ENCODE data around the gene LRRC75B. TPM values are rescaled to one million over a fixed set of nuclear protein-coding genes. Genes with fewer than 3 reads are reported as not detected.

Gene LRRC75B
- total and polyA plus RNA-seq, 2 of the 8 experiments (the other 6 are each of a cell fraction or from before 2014, with no cell fraction given) = 12.2 to 26.6 TPM

- Histone ChIP-seq H3K23ac (ENCODE audit: insufficient read length) (no peak overlapping the region), H3K27ac (ENCODE audit: low read depth, low read length) (no peak overlapping the region), H3K18ac (ENCODE audit: extremely low read depth, low read length) (no peak overlapping the region), H4K5ac (ENCODE audit: insufficient read length, low read depth, low read length) (no peak overlapping the region), H2AFZ (ENCODE audit: low read length) (no peak overlapping the region), H3K4me2 (ENCODE audit: insufficient read depth in 1 of 2, low read depth in 2 of 2, low read length in 2 of 2) (no peak overlapping the region), H3K79me1 (ENCODE audit: low read depth, low read length) (no peaks in the 10 kb centered on the region; the same call in 1 of the 2 replicates), H3K4ac (replicated peaks; ENCODE audit: insufficient read length, low read depth, low read length) (no peak overlapping the region), H2BK5ac (ENCODE audit: low read depth, low read length) (no peak overlapping the region), H3K9me3 (ENCODE audit: insufficient read depth in 2 of 2, low read depth in 1 of 2, low read length in 1 of 2) (no peaks in the 10 kb centered on the region), H2BK15ac (ENCODE audit: low read length) (no peak overlapping the region), H2BK12ac (ENCODE audit: low read depth, low read length) (no peak overlapping the region), H3K36me3 (ENCODE audit: control insufficient read depth in 2 of 4, insufficient read depth in 4 of 4, low read length in 3 of 4) (peaks cover 0 to 5% (median under 1%) of the 10 kb centered on the region in 4 experiments; a peak in 3 of 8 replicates), H2BK120ac (replicated peaks; ENCODE audit: low read depth, low read length) (no peak overlapping the region), H4K20me1 (replicated peaks in 1 of 2; ENCODE audit: control insufficient read depth in 1 of 2, insufficient read depth in 2 of 2, low read length in 2 of 2) (peaks cover 0 to 2% of the 10 kb centered on the region in 2 experiments), H4K91ac (replicated peaks; ENCODE audit: insufficient read length, low read length) (no peak overlapping the region), H4K8ac (ENCODE audit: extremely low read depth, insufficient read depth, low read length) (no peak overlapping the region), H3K9ac (replicated peaks in 1 of 4; ENCODE audit: extremely low read depth in 1 of 4, low read depth in 3 of 4, low read length in 3 of 4) (no peak overlapping the region), H2BK20ac (ENCODE audit: low read length) (no peak overlapping the region), H2AK5ac (ENCODE audit: low read depth, low read length) (no peak overlapping the region), H3K14ac (ENCODE audit: insufficient read length) (no peak overlapping the region), H3K56ac (replicated peaks; ENCODE audit: insufficient read length, low read depth, low read length) (no peak overlapping the region), H3K23me2 (ENCODE audit: low read depth, low read length) (peaks cover 2% of the 10 kb centered on the region; the same call in 1 of the 2 replicates), H3K79me2 (ENCODE audit: control insufficient read depth in 1 of 2, insufficient read depth in 2 of 2, low read length in 2 of 2) (no peaks in the 10 kb centered on the region), H3K4me1 (replicated peaks in 1 of 4; ENCODE audit: control insufficient read depth in 3 of 4, insufficient read depth in 4 of 4, low read length in 3 of 4) (peaks cover 0 to 12% (median 6%) of the 10 kb centered on the region in 4 experiments; a peak in 6 of 7 replicates), H3K27me3 (replicated peaks in 1 of 4; ENCODE audit: control insufficient read depth in 3 of 4, extremely low read depth in 1 of 4, insufficient read depth in 3 of 4, low read length in 3 of 4) (no peaks in the 10 kb centered on the region), H3K4me3 (ENCODE audit: extremely low read depth in 1 of 4, insufficient read depth in 2 of 4, low read depth in 3 of 4, low read length in 4 of 4) (no peak overlapping the region)
- no peak for DNase-seq (ENCODE audit: low read depth in 1 of 2, low spot score in 2 of 2)
- CTCF ChIA-PET (ENCODE audit: partially characterized antibody) = interaction anchor here (1.4 kb wide), 1 partner anchor 11 kb away, joined by 4 read pairs; no protein-coding TSS in a partner anchor
- no peak for FAIRE-seq
- 90% methylated on average over 21 of the region's 21 CpGs; no CpG with 5 or more reads in 1 of the 2 experiments for WGBS, 2 experiments (ENCODE audit: extremely low coverage in 1 of 2, insufficient coverage in 1 of 2, insufficient read length in 1 of 2, insufficient replicate concordance in 2 of 2, low coverage in 1 of 2, low lambda C conversion rate in 2 of 2, missing lambda C conversion rate in 1 of 2)
- POLR2A ChIA-PET (ENCODE audit: partially characterized antibody) = interaction anchor here (1.0 to 1.6 kb wide), 3 partner anchors 9 to 12 kb away, joined by 4 to 8 read pairs (median 6); no protein-coding TSS in a partner anchor
- no peak for TF ChIP-seq TBP (IDR thresholded peaks at IDR 0.05; ENCODE audit: low read depth, low read length)
- TF ChIP-seq CREB1 (IDR thresholded peaks at IDR 0.05) = no peak
- TF ChIP-seq SP2 (IDR thresholded peaks at IDR 0.05; ENCODE audit: low read length) = no peak
- no peak for TF ChIP-seq KDM5A (IDR thresholded peaks at IDR 0.05; ENCODE audit: low read length)
- TF ChIP-seq FOSL1 (IDR thresholded peaks at IDR 0.05; ENCODE audit: insufficient read depth, low read depth, low read length) = no peak
- no peak for TF ChIP-seq RBBP5 (IDR thresholded peaks at IDR 0.05; ENCODE audit: borderline replicate concordance, low read depth, low read length)
- TF ChIP-seq SIN3A (conservative IDR thresholded peaks at IDR 0.05 in 1 of 2, IDR thresholded peaks at IDR 0.05 in 1 of 2; ENCODE audit: low read depth in 1 of 2, low read length in 2 of 2) = no peak
- TF ChIP-seq ZNF274 (IDR thresholded peaks at IDR 0.05; ENCODE audit: borderline replicate concordance, extremely low read depth, low read length) = no peak
- no peak for TF ChIP-seq E2F6 (IDR thresholded peaks at IDR 0.05)
- TF ChIP-seq ATF2 (IDR thresholded peaks at IDR 0.05; ENCODE audit: low read length) = no peak
Observed at GRCh38 chr22:24588757-24589481, 4.0 kb downstream of the LRRC75B start.
